MM.1S (cell line): ENCODE measurements around the gene RECQL5.

Source experiments
- DNase-seq: peaks from one replicate; pipeline ENCODE4 v3.0.0-alpha.2; 2015
- H2AFZ ChIP-seq: fragments of 300-600 bp; sonication (generic); 2 replicates; pipeline ENCODE4 v1.6.0; 2016; ENCODE audit warnings: antibody characterized with exemption, low read length
- H3F3A ChIP-seq: fragments of 300-600 bp; sonication (generic); 2 replicates; pipeline ENCODE4 v1.6.1; 2016; ENCODE audit warnings: mild to moderate bottlenecking, antibody characterized with exemption, low read length, moderate library complexity, mixed read lengths; ENCODE audit not compliant: insufficient read depth
- H3K27ac ChIP-seq: fragments of 300-600 bp; sonication (generic); 2 replicates; pipeline ENCODE4 v1.5.1; 2016; ENCODE audit warnings: mild to moderate bottlenecking, low read length
- H3K27me3 ChIP-seq: fragments of 300-600 bp; sonication (generic); replicated peaks from 2 replicates; pipeline ENCODE4 v1.6.0; 2016; ENCODE audit warnings: low read length; ENCODE audit not compliant: insufficient read depth
- H3K36me3 ChIP-seq: fragments of 300-600 bp; sonication (generic); replicated peaks from 2 replicates; pipeline ENCODE4 v1.6.1; 2016; ENCODE audit warnings: mild to moderate bottlenecking, low read length, mixed read lengths; ENCODE audit not compliant: insufficient read depth
- H3K4me1 ChIP-seq: fragments of 300-600 bp; sonication (generic); 2 replicates; pipeline ENCODE4 v1.6.1; 2016; ENCODE audit warnings: low read length, mixed read lengths
- H3K4me2 ChIP-seq: fragments of 300-600 bp; sonication (generic); 2 replicates; pipeline ENCODE4 v1.6.0; 2016; ENCODE audit warnings: low read depth, low read length
- H3K4me3 ChIP-seq: fragments of 300-600 bp; sonication (generic); 2 replicates; pipeline ENCODE4 v1.5.1; 2016; ENCODE audit warnings: low read length, mixed read lengths
- H3K79me2 ChIP-seq: fragments of 300-600 bp; sonication (generic); 2 replicates; pipeline ENCODE4 v1.6.1; 2016; ENCODE audit warnings: mixed run types, low read length, mixed read lengths
- H3K9ac ChIP-seq: fragments of 300-600 bp; sonication (generic); 2 replicates; pipeline ENCODE4 v1.6.1; 2016; ENCODE audit warnings: low read length, mixed read lengths
- H3K9me2 ChIP-seq: fragments of 300-600 bp; sonication (generic); replicated peaks from 2 replicates; pipeline ENCODE4 v1.6.1; 2016; ENCODE audit warnings: mild to moderate bottlenecking, low read length, mixed read lengths; ENCODE audit not compliant: insufficient read depth
- H3K9me3 ChIP-seq: fragments of 300-600 bp; sonication (generic); replicated peaks from 2 replicates; pipeline ENCODE4 v1.6.1; 2016; ENCODE audit warnings: mild to moderate bottlenecking, low read length, mixed read lengths; ENCODE audit not compliant: insufficient read depth
- H4K20me1 ChIP-seq: fragments of 300-600 bp; sonication (generic); 2 replicates; pipeline ENCODE4 v1.6.1; 2016; ENCODE audit warnings: mild to moderate bottlenecking, low read length, moderate library complexity, mixed read lengths; ENCODE audit not compliant: insufficient read depth
- CTCF ChIP-seq: fragments of 300-600 bp; sonication (generic); IDR thresholded peaks from 2 replicates; pipeline ENCODE4 v1.5.1; 2016; ENCODE audit warnings: antibody characterized with exemption, low read length, mixed read lengths
- EZH2 ChIP-seq: fragments of 300-600 bp; sonication (generic); optimal IDR thresholded peaks from 2 replicates; pipeline ENCODE3; 2017; ENCODE audit warnings: low read depth, mild to moderate bottlenecking, antibody characterized with exemption, low read length, mixed read lengths
- EZH2phosphoT487 ChIP-seq: fragments of 300-600 bp; sonication (generic); IDR thresholded peaks from 2 replicates; pipeline ENCODE4 v1.6.1; 2018; ENCODE audit warnings: antibody characterized with exemption, low read length

Gene RECQL5

GRCh38 chr17:75617218-75617617 lies 49.7 kb downstream of the RECQL5 start:
- TF ChIP-seq EZH2 (no peak), CTCF (no peak)
- no peak for DNase-seq
- Histone ChIP-seq H2AFZ (no peak overlapping the region), H3K9me2 (no peaks in the 10 kb centered on the region), H3K27ac (no peak overlapping the region), H3F3A (no peaks in the 10 kb centered on the region), H3K9ac (no peak overlapping the region), H3K4me3 (no peak overlapping the region), H4K20me1 (no peaks in the 10 kb centered on the region), H3K36me3 (no peaks in the 10 kb centered on the region), H3K79me2 (no peaks in the 10 kb centered on the region), H3K4me1 (no peaks in the 10 kb centered on the region), H3K27me3 (peaks cover 97% of the 10 kb centered on the region), H3K4me2 (no peak overlapping the region), H3K9me3 (no peaks in the 10 kb centered on the region)

- Histone ChIP-seq H3K9me3 (no peaks in the 10 kb centered on the region), H3K9me2 (no peaks in the 10 kb centered on the region), H3K4me3 (no peak overlapping the region), H2AFZ (no peak overlapping the region), H3K4me1 (no peaks in the 10 kb centered on the region), H3K9ac (no peak overlapping the region), H3F3A (no peaks in the 10 kb centered on the region), H3K36me3 (no peaks in the 10 kb centered on the region), H3K79me2 (no peaks in the 10 kb centered on the region), H3K27me3 (peaks cover 97% of the 10 kb centered on the region), H3K27ac (no peak overlapping the region), H4K20me1 (no peaks in the 10 kb centered on the region), H3K4me2 (no peak overlapping the region)
- TF ChIP-seq CTCF (no peak), EZH2phosphoT487 (no peak), EZH2 (no peak)
- no peak for DNase-seq
Observed at GRCh38 chr17:75616521-75617122, 50.3 kb downstream of the RECQL5 start.

- H3K36me3 ChIP-seq = no peaks in the 10 kb centered on the region
- H3K9me3 ChIP-seq = no peaks in the 10 kb centered on the region
- H3F3A ChIP-seq = no peaks in the 10 kb centered on the region
- H3K4me2 ChIP-seq = no peak overlapping the region
- no peaks in the 10 kb centered on the region for H3K4me1 ChIP-seq
- H3K9me2 ChIP-seq = no peaks in the 10 kb centered on the region
- peaks cover 97% of the 10 kb centered on the region for H3K27me3 ChIP-seq
- no peak overlapping the region for H2AFZ ChIP-seq
- TF ChIP-seq EZH2phosphoT487 (no peak), EZH2 (no peak), CTCF (no peak)
- no peak overlapping the region for H3K27ac ChIP-seq
- no peak for DNase-seq
- no peaks in the 10 kb centered on the region for H3K79me2 ChIP-seq
- H4K20me1 ChIP-seq = no peaks in the 10 kb centered on the region
- no peak overlapping the region for H3K4me3 ChIP-seq
- H3K9ac ChIP-seq = no peak overlapping the region
Observed at GRCh38 chr17:75615301-75615700, 51.7 kb downstream of the RECQL5 start.
